Erythroblast (primary cell): ENCODE data around the gene MGAT4A.

Experiments
- GATA1 ChIP-seq: IDR thresholded peaks from 2 replicates; pipeline ENCODE4 v1.6.1; 2011; ENCODE audit warnings: low read depth, mild to moderate bottlenecking, control low read depth, low read length, moderate library complexity
- POLR2A ChIP-seq: IDR thresholded peaks from 2 replicates; pipeline ENCODE4 v1.6.1; 2011; ENCODE audit warnings: mild to moderate bottlenecking, low read length

- TF ChIP-seq POLR2A (no peak), GATA1 (no peak)
Observed at GRCh38 chr2:98771264-98771663, 40.3 kb upstream of the MGAT4A start.
